Neural crest cell (in vitro differentiated cells): ENCODE measurements around the gene HEATR3. TPM values are rescaled to one million over a fixed set of nuclear protein-coding genes. Genes with fewer than 3 reads are reported as not detected.

Source experiments
- DNase-seq: peaks from one replicate; pipeline ENCODE4 v3.0.0; 2021; ENCODE audit warnings: low read depth, mixed read lengths, low spot score
- H3K27ac Mint-ChIP-seq: one replicate; pipeline ENCODE4 v1.8.0; 2021; ENCODE audit warnings: mild to moderate bottlenecking, mixed read lengths; ENCODE audit not compliant: unreplicated experiment
- H3K27me3 Mint-ChIP-seq: 2 replicates; pipeline ENCODE4 v1.8.0; 2021; ENCODE audit warnings: low read depth, mild to moderate bottlenecking, mixed read lengths
- H3K36me3 Mint-ChIP-seq: 2 replicates; pipeline ENCODE4 v1.8.0; 2021; ENCODE audit warnings: low read depth, mild to moderate bottlenecking, mixed read lengths
- H3K4me1 Mint-ChIP-seq: 2 replicates; pipeline ENCODE4 v1.8.0; 2021; ENCODE audit warnings: mixed read lengths
- H3K4me3 Mint-ChIP-seq: one replicate; pipeline ENCODE4 v1.8.0; 2021; ENCODE audit warnings: mild to moderate bottlenecking, mixed read lengths
- H3K9me3 Mint-ChIP-seq: 2 replicates; pipeline ENCODE4 v1.8.0; 2021; ENCODE audit warnings: mixed read lengths
- total RNA-seq: library from RNA; stranded (reverse); gene quantifications from 2 replicates; pipeline ENCODE4 v1.2.1, GENCODE V29; 2021
- TF ChIP-seq, protein P1 (sequence below): fragments of 200-600 bp; sonication (generic); conservative IDR thresholded peaks from 2 replicates; pipeline ENCODE4 v1.5.0; 2021; ENCODE audit warnings: antibody characterized with exemption, mild to moderate bottlenecking

Gene HEATR3
- total RNA-seq, 1 donor from 2014 or later, result 25.4 TPM

DNA sequence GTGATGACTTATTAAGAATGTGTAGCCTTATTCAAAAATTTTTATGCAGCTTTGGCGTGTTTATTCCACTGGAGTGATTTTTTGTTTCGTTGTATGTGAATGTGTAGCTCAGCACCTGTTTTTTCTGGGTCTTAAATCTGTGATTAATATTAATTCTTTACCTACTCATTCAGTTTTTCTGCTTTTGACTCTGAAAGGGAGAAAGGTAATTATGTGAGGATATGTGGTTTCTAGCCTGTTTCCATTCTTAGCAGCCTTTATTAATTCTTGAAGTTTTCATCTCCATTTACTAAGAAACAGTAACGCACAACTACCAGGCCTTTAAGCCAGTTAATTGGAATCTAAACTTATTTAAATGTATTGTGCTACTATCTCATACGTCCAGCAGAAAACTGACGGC, 7.0 kb downstream of the HEATR3 start:
- Mint-ChIP-seq H3K4me1 (peaks cover 3% of the 10 kb centered on the region), H3K4me3 (no peak overlapping the region), H3K36me3 (peaks cover 2% of the 10 kb centered on the region), H3K9me3 (no peaks in the 10 kb centered on the region), H3K27me3 (no peaks in the 10 kb centered on the region), H3K27ac (no peak overlapping the region)
- DNase-seq, result no peak
- TF ChIP-seq, protein P1, sequence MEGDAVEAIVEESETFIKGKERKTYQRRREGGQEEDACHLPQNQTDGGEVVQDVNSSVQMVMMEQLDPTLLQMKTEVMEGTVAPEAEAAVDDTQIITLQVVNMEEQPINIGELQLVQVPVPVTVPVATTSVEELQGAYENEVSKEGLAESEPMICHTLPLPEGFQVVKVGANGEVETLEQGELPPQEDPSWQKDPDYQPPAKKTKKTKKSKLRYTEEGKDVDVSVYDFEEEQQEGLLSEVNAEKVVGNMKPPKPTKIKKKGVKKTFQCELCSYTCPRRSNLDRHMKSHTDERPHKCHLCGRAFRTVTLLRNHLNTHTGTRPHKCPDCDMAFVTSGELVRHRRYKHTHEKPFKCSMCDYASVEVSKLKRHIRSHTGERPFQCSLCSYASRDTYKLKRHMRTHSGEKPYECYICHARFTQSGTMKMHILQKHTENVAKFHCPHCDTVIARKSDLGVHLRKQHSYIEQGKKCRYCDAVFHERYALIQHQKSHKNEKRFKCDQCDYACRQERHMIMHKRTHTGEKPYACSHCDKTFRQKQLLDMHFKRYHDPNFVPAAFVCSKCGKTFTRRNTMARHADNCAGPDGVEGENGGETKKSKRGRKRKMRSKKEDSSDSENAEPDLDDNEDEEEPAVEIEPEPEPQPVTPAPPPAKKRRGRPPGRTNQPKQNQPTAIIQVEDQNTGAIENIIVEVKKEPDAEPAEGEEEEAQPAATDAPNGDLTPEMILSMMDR, result no peak

DNA sequence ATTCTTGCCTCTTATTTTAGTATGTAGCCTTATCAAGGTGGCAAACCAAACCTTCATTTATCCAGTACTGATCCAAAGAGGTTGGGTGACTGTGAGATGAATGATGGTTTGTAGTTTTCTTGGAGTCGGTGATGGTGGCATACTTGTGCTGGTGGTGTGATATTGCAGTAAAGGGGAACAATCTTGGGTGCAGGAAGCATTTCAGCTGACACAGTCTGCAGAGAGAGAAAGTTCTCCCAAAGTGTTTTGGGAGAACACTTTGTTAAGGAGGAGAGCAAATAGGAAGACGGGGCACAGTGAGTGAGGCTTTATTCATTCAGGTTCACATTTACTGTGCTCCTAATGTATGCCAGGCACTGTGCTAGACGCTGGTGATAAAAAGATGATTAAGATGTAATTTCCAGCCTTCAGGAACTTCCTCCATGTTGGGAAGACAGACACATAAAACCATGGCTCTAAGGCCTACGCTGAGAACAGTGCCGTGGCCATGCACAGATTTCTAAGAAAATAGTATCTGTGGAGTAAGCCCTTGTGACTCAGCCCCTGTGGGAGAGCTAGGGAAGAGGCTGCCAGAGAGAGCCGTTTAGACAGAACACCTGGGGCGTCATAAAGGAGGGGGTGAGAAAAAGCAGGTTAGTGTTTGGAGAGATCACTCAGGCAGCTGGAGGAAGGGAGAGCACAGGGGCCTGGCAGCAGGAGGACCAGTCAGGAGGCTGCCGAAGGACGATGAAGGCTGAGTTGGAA, 13.8 kb downstream of the HEATR3 start:
- Mint-ChIP-seq H3K4me1 (no peaks in the 10 kb centered on the region), H3K4me3 (no peak overlapping the region), H3K9me3 (no peaks in the 10 kb centered on the region), H3K27ac (no peak overlapping the region), H3K27me3 (no peaks in the 10 kb centered on the region), H3K36me3 (peaks cover 7% of the 10 kb centered on the region)
- DNase-seq, result no peak
- TF ChIP-seq, protein P1, result no peak

DNA sequence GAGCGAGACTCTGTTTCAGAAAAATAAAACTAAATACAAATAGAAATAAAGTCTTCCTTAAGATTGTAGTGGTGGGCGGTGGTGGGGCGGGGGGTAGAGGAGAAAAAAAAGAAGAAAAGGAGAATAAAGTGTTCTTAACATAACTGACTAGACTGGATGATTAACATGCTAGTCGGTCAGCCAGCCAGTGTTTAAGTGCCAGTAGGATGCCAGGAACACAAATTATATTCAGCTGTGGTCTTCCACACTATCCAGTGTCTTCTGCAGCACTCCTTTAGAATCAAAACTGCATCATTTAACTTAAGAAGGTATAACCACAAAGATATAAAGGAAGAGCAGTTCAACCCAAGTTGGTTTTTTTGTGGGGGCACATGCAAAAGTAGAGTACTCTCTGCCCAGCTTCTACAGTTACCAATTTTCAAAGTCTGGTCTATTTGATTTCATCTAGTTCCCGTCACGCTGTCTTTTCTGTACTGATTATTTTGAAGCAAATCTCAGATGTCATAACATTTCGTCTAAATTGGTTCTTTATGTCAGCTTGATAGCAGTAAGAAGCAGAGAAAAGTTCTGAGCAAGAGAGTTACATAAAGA, 15.8 kb downstream of the HEATR3 start:
- Mint-ChIP-seq H3K4me1 (no peaks in the 10 kb centered on the region), H3K9me3 (no peaks in the 10 kb centered on the region), H3K27me3 (no peaks in the 10 kb centered on the region), H3K27ac (no peak overlapping the region), H3K36me3 (peaks cover 13% of the 10 kb centered on the region), H3K4me3 (no peak overlapping the region)
- TF ChIP-seq, protein P1, result no peak
- DNase-seq, result no peak

DNA sequence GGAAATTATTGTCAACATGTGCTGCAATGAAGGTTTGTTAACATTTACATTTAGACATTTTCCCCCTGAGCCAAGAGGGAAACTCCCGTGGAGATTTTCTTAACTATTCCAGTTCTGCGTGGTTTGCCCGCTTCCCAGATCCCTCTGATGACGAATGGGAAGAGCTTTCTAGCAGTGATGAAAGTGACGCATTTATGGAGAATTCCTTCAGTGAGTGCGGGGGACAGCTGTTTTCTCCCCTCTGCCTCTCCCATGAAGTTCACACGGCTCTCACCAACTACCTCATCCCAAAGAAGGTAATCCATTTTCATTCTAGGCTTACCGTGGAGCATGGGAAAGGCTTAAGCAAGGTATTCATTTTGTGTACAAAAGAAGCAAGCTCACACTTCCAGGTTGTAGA, 18.2 kb downstream of the HEATR3 start:
- H3K27me3 Mint-ChIP-seq, result no peaks in the 10 kb centered on the region
- H3K36me3 Mint-ChIP-seq, result peaks cover 10% of the 10 kb centered on the region
- no peak for DNase-seq
- H3K4me3 Mint-ChIP-seq, result no peak overlapping the region
- no peaks in the 10 kb centered on the region for H3K9me3 Mint-ChIP-seq
- peak overlapping the region; percentile 65 for H3K27ac Mint-ChIP-seq
- no peaks in the 10 kb centered on the region for H3K4me1 Mint-ChIP-seq
- TF ChIP-seq, protein P1, result no peak

DNA sequence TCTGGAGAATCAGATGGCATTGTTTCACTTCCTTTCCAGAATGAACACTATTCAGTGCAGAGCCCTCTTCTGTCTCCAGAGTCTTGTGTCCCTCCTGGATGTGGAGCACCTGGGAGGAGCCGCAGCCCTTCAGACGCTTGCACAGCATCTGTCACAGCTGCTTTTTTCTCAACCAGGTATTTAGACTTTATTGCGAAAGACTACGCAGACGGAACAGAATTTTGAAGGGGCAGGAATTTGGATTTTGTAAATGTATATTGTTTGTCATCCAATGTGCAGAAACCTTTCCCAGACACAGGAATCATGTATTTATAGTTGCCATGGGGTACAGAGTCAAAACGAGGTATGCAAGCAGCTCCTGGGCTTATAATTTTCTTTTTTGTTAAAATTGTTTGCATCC, 20.4 kb downstream of the HEATR3 start:
- H3K27ac Mint-ChIP-seq, result no peak overlapping the region
- H3K4me3 Mint-ChIP-seq, result no peak overlapping the region
- no peak for DNase-seq
- no peaks in the 10 kb centered on the region for H3K9me3 Mint-ChIP-seq
- no peaks in the 10 kb centered on the region for H3K27me3 Mint-ChIP-seq
- peaks cover 11% of the 10 kb centered on the region for H3K36me3 Mint-ChIP-seq
- no peaks in the 10 kb centered on the region for H3K4me1 Mint-ChIP-seq
- TF ChIP-seq, protein P1, result no peak
